Osteocyte (in vitro differentiated cells): ENCODE data around the gene GREB1. TPM values are rescaled to one million over a fixed set of nuclear protein-coding genes. Genes with fewer than 3 reads are reported as not detected.

Source experiments
- DNase-seq: peaks from one replicate; pipeline ENCODE4 v3.0.0; 2021; ENCODE audit warnings: mixed read lengths; ENCODE audit not compliant: unreplicated experiment; ENCODE audit errors: extremely low spot score
- H3K27ac Mint-ChIP-seq: one replicate; pipeline ENCODE4 v1.8.0; 2021; ENCODE audit warnings: mild to moderate bottlenecking, mixed read lengths; ENCODE audit not compliant: unreplicated experiment
- H3K27me3 Mint-ChIP-seq: one replicate; pipeline ENCODE4 v1.8.0; 2021; ENCODE audit warnings: mixed read lengths; ENCODE audit not compliant: unreplicated experiment
- H3K36me3 Mint-ChIP-seq: one replicate; pipeline ENCODE4 v1.8.0; 2021; ENCODE audit warnings: mixed read lengths; ENCODE audit not compliant: unreplicated experiment
- H3K4me1 Mint-ChIP-seq: one replicate; pipeline ENCODE4 v1.8.0; 2021; ENCODE audit warnings: mixed read lengths; ENCODE audit not compliant: unreplicated experiment
- H3K4me3 Mint-ChIP-seq: one replicate; pipeline ENCODE4 v1.8.0; 2021; ENCODE audit warnings: mild to moderate bottlenecking, moderate library complexity, mixed read lengths; ENCODE audit not compliant: unreplicated experiment
- H3K9me3 Mint-ChIP-seq: one replicate; pipeline ENCODE4 v1.8.0; 2021; ENCODE audit warnings: mixed read lengths; ENCODE audit not compliant: unreplicated experiment
- total RNA-seq: library from RNA; stranded (reverse); gene quantifications from 2 replicates; pipeline ENCODE4 v1.2.1, GENCODE V29; 2021
- TF ChIP-seq, protein P1 (sequence below): fragments of 200-600 bp; sonication (generic); IDR thresholded peaks from 2 replicates; pipeline ENCODE4 v1.5.0; 2021; ENCODE audit warnings: antibody characterized with exemption, mild to moderate bottlenecking, moderate library complexity

Gene GREB1
- total RNA-seq, 1 donor from 2014 or later, result 0.54 TPM

DNA sequence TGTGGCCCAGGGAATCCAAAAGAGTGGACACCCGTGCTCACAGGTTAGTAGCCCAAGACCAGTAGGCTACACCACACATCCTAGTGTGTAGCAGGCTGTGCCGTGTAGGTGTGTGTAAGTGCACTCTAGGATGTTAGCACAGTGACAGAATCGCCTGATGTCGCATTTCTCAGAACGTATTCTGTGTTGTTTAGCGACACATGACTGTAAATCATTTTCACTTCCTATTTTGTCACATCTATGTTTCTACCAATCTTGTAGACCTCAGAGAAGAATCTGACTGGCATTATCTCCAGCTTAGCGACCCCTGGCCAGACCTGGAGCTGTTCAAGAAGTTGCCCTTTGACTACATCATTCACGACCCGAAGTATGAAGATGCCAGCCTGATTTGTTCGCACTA, 91.0 kb downstream of the GREB1 start:
- peaks cover 4% of the 10 kb centered on the region for H3K27me3 Mint-ChIP-seq
- peaks cover 9% of the 10 kb centered on the region for H3K9me3 Mint-ChIP-seq
- no peak overlapping the region for H3K4me3 Mint-ChIP-seq
- DNase-seq, result no peak
- TF ChIP-seq, protein P1, sequence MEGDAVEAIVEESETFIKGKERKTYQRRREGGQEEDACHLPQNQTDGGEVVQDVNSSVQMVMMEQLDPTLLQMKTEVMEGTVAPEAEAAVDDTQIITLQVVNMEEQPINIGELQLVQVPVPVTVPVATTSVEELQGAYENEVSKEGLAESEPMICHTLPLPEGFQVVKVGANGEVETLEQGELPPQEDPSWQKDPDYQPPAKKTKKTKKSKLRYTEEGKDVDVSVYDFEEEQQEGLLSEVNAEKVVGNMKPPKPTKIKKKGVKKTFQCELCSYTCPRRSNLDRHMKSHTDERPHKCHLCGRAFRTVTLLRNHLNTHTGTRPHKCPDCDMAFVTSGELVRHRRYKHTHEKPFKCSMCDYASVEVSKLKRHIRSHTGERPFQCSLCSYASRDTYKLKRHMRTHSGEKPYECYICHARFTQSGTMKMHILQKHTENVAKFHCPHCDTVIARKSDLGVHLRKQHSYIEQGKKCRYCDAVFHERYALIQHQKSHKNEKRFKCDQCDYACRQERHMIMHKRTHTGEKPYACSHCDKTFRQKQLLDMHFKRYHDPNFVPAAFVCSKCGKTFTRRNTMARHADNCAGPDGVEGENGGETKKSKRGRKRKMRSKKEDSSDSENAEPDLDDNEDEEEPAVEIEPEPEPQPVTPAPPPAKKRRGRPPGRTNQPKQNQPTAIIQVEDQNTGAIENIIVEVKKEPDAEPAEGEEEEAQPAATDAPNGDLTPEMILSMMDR, result no peak
- no peaks in the 10 kb centered on the region for H3K4me1 Mint-ChIP-seq
- H3K27ac Mint-ChIP-seq, result no peak overlapping the region
- H3K36me3 Mint-ChIP-seq, result no peaks in the 10 kb centered on the region

DNA sequence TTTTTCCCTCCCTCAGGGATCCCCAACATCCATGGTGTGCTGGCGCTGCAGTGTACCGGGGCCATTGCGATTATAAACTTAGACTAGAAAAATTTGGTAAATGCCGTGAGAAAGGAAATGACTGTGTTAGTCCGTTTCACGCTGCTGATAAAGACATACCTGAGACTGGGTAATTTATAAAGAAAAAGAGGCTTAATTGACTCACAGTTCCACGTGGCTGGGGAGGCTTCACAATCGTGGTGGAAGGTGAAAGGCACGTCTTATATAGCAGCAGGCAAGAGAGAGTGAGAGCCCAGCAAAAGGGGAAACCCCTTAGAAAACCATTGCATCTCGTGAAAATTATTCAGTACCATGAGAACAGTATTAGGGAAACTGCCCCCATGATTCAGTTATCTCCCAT, 91.8 kb downstream of the GREB1 start:
- Mint-ChIP-seq H3K27me3 (peaks cover 4% of the 10 kb centered on the region), H3K9me3 (peaks cover 9% of the 10 kb centered on the region), H3K36me3 (no peaks in the 10 kb centered on the region), H3K4me3 (no peak overlapping the region), H3K27ac (no peak overlapping the region), H3K4me1 (no peaks in the 10 kb centered on the region)
- TF ChIP-seq, protein P1, result no peak
- no peak for DNase-seq

DNA sequence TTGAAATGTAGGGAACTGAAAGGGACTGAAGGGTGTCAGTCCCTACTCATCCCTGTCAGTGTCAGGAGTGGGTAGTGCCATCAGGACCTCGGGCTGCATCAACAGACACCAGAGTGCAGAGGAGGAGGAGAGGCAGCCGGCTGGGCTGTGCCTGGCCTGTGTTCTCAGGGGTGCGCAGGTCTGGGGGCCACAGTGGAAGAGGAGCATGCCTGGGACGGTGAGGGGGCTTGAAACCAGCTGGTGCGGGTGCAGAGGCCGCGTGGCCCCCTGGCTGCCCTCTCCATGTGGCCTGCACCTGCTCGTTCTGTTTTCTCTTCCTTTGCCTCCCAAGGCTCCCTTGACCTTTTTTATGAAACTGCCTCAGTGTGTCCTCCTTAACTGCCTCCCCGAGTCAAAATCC, 94.8 kb downstream of the GREB1 start:
- DNase-seq, result no peak
- peaks cover 9% of the 10 kb centered on the region for H3K9me3 Mint-ChIP-seq
- no peak overlapping the region for H3K4me3 Mint-ChIP-seq
- TF ChIP-seq, protein P1, result no peak
- peaks cover 5% of the 10 kb centered on the region for H3K27me3 Mint-ChIP-seq
- H3K36me3 Mint-ChIP-seq, result no peaks in the 10 kb centered on the region
- no peaks in the 10 kb centered on the region for H3K4me1 Mint-ChIP-seq
- no peak overlapping the region for H3K27ac Mint-ChIP-seq

DNA sequence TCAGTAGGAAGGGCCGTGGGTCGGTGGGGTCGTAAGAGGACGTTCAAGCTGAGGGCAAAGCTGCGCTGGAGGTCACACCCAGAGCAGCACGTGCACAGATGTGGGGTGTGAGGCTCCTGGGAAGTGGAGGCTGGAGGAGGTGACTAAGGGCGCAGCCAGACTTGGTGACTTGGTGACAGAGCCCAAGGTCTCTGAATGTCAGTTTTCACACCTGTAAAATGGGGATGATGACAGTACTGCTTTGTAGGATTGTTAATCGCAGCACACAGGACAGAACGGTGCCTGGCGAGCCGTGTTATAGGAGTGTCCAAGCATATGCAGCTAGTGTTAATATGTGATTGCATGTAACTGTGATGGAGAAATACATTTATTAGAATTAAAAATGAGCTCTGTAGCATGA, 95.4 kb downstream of the GREB1 start:
- no peak overlapping the region for H3K27ac Mint-ChIP-seq
- DNase-seq, result no peak
- peaks cover 9% of the 10 kb centered on the region for H3K9me3 Mint-ChIP-seq
- H3K4me1 Mint-ChIP-seq, result no peaks in the 10 kb centered on the region
- TF ChIP-seq, protein P1, result no peak
- peaks cover 5% of the 10 kb centered on the region for H3K27me3 Mint-ChIP-seq
- no peak overlapping the region for H3K4me3 Mint-ChIP-seq
- no peaks in the 10 kb centered on the region for H3K36me3 Mint-ChIP-seq

DNA sequence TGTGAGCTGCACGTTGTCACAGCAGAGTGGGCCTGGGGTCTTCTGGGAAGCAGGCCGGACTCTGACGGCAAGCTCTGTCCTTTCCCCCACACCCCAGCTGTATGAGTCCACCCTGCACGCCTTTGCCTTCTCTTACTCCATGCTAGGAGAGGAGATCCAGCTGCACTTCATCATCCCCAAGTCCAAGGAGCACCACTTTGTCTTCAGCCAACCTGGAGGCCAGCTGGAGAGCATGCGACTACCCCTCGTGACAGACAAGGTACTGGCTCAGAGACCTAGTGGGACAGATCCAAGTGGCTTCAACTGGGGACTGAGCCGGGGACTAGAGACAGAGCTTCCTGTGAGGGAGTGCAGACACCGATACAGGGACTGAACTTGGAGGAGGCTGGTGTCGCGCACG, 96.0 kb downstream of the GREB1 start:
- H3K4me1 Mint-ChIP-seq, result no peaks in the 10 kb centered on the region
- H3K27ac Mint-ChIP-seq, result no peak overlapping the region
- no peaks in the 10 kb centered on the region for H3K36me3 Mint-ChIP-seq
- peaks cover 5% of the 10 kb centered on the region for H3K27me3 Mint-ChIP-seq
- no peak for DNase-seq
- TF ChIP-seq, protein P1, result no peak
- H3K9me3 Mint-ChIP-seq, result peaks cover 9% of the 10 kb centered on the region
- H3K4me3 Mint-ChIP-seq, result no peak overlapping the region
